Lung (tissue), 12 donors: Measurements from ENCODE around the gene SAMD5. TPM values are rescaled to one million over a fixed set of nuclear protein-coding genes. Genes with fewer than 3 reads are reported as not detected.

Source experiments
- ATAC-seq: fragments of 200-7000 bp; cut with Tn5 transposase; one replicate; pipeline ENCODE4 v1.9.1; 2020; ENCODE audit warnings: moderate number of reproducible peaks; ENCODE audit not compliant: insufficient read depth, low FRiP score
- DNase-seq, 3 donors: peaks; one replicate each; pipeline ENCODE4 v3.0.0-alpha.2; 2013 to 2017
- H3K27ac ChIP-seq, 2 donors: one replicate each; pipeline ENCODE4 v1.5.1; 2013; ENCODE audit warnings: mild to moderate bottlenecking in 2 of 2, moderate library complexity in 2 of 2, control low read depth in 1 of 2, inconsistent platforms in 1 of 2, low read depth in 1 of 2, low read length in 1 of 2
- H3K27me3 ChIP-seq, 3 donors: one replicate each; pipeline ENCODE4 v1.5.1; 2013; ENCODE audit warnings: low read length in 2 of 3; ENCODE audit not compliant: control insufficient read depth in 3 of 3, insufficient read depth in 3 of 3
- H3K36me3 ChIP-seq, 4 donors: one replicate each; pipeline ENCODE4 v1.5.1; 2013; ENCODE audit warnings: low read length in 4 of 4, mild to moderate bottlenecking in 1 of 4, moderate library complexity in 1 of 4; ENCODE audit not compliant: control insufficient read depth in 4 of 4, insufficient read depth in 4 of 4
- H3K4me1 ChIP-seq, 5 donors: one replicate each; pipeline ENCODE4 v1.5.1; 2013; ENCODE audit warnings: low read length in 5 of 5, mild to moderate bottlenecking in 2 of 5, moderate library complexity in 1 of 5; ENCODE audit not compliant: control insufficient read depth in 5 of 5, insufficient read depth in 5 of 5
- H3K4me3 ChIP-seq: one replicate; pipeline ENCODE4 v1.5.1; 2013; ENCODE audit warnings: mild to moderate bottlenecking, control low read depth, moderate library complexity
- H3K9ac ChIP-seq, 2 donors: one replicate each; pipeline ENCODE4 v1.5.1; 2013; ENCODE audit warnings: low read length in 2 of 2, control low read depth in 1 of 2; ENCODE audit not compliant: insufficient read depth in 1 of 2
- H3K9me3 ChIP-seq, 4 donors: one replicate each; pipeline ENCODE4 v1.5.1; 2013; ENCODE audit warnings: low read length in 3 of 4, mild to moderate bottlenecking in 1 of 4, moderate library complexity in 1 of 4; ENCODE audit not compliant: control insufficient read depth in 4 of 4, insufficient read depth in 3 of 4
- WGBS, 2 donors: extraction: QIAGEN DNeasy Blood & Tissue Kit; methylation state at CpG; one replicate each; pipeline ENCODE4 v1.1.7; 2013; 5-methylcytosine and 5-hydroxymethylcytosine counted together
- polyA plus RNA-seq, 2 donors: library from polyadenylated mRNA; stranded (reverse); fragments of 200-250 nt; gene quantifications; one replicate each; pipeline ENCODE4 v1.2.1, GENCODE V29; 2013
- total RNA-seq, 2 donors: library from RNA; depleted of rRNA in 1 of 2; stranded (reverse); fragments of >200 nt in 1 of 2; gene quantifications; one replicate each; pipeline ENCODE4 v1.2.1, GENCODE V29; 2014 to 2021
- TF ChIP-seq, protein P1 (sequence below): IDR thresholded peaks from 2 replicates; pipeline ENCODE4 v1.5.1; 2012; ENCODE audit warnings: mild to moderate bottlenecking; ENCODE audit errors: control extremely low read depth, extremely low read depth
- donor health status: control.
- donor health status: control.
- donor health status: Bipolar disorder and iron deficiency.
- donor health status: healthy.
- donor health status: DM: yes; HTN: yes; CAD: no.

Gene SAMD5
- total and polyA plus RNA-seq, 4 donors = 2.0 to 35.5 (median 6.0) TPM

DNA sequence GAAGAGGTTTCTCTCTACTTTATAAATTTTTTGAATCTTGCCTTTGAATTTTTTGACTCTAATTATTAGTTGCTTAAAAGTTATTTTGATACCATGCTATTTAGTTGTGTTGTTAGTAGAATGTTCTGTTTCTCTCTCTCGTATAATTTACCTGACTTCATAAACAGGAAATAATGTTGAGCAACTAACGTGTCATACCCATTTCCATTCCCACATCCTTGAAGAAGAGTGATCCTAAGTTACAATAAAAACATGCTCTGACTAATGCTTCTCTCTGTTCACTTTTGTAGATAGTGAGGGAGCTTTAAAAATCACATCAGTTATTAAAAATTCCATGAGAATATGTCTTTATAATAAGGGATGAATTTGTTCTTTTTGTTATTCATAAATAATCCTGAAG is 69.7 kb downstream of the SAMD5 start:
- no peaks in the 10 kb centered on the region for H3K27me3 ChIP-seq
- DNase-seq = no peak
- no peaks in the 10 kb centered on the region for H3K9me3 ChIP-seq
- no peaks in the 10 kb centered on the region for H3K36me3 ChIP-seq
- H3K4me1 ChIP-seq = peaks cover 0 to 36% (median 2%) of the 10 kb centered on the region in 5 donors
- ATAC-seq = no peak
- H3K27ac ChIP-seq = no peak overlapping the region
- TF ChIP-seq, protein P1, sequence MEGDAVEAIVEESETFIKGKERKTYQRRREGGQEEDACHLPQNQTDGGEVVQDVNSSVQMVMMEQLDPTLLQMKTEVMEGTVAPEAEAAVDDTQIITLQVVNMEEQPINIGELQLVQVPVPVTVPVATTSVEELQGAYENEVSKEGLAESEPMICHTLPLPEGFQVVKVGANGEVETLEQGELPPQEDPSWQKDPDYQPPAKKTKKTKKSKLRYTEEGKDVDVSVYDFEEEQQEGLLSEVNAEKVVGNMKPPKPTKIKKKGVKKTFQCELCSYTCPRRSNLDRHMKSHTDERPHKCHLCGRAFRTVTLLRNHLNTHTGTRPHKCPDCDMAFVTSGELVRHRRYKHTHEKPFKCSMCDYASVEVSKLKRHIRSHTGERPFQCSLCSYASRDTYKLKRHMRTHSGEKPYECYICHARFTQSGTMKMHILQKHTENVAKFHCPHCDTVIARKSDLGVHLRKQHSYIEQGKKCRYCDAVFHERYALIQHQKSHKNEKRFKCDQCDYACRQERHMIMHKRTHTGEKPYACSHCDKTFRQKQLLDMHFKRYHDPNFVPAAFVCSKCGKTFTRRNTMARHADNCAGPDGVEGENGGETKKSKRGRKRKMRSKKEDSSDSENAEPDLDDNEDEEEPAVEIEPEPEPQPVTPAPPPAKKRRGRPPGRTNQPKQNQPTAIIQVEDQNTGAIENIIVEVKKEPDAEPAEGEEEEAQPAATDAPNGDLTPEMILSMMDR = no peak
- H3K4me3 ChIP-seq = no peak overlapping the region
- no peak overlapping the region for H3K9ac ChIP-seq
- WGBS, 2 donors = 51 to 66% methylated on average over 2 of the region's 2 CpGs

DNA sequence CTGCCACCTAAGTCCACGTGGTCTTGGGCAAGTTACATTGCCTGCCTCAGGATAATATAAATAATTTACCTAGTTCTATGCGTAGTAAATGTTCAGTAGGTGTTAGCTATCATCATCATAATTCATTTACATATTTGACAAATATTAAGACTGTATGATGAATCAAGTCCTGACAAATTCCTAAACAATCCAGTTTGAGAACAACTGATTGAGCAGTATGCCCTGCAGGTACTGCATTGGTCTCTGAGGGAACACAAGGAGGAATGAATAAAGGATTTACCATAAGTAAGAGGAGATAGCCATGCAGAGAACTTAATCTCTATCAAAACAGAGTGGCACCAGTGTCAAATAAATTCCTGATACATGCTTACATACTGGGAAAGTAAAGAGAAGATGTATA is 70.4 kb downstream of the SAMD5 start:
- Histone ChIP-seq H3K36me3 (no peaks in the 10 kb centered on the region), H3K27me3 (no peaks in the 10 kb centered on the region), H3K9ac (no peak overlapping the region), H3K4me3 (no peak overlapping the region), H3K9me3 (no peaks in the 10 kb centered on the region), H3K4me1 (peaks cover 0 to 37% (median 2%) of the 10 kb centered on the region in 5 donors), H3K27ac (no peak overlapping the region)
- DNase-seq (no peak), ATAC-seq (no peak)
- 86 to 91% methylated on average over 2 of the region's 2 CpGs for WGBS, 2 donors
- TF ChIP-seq, protein P1 = no peak

DNA sequence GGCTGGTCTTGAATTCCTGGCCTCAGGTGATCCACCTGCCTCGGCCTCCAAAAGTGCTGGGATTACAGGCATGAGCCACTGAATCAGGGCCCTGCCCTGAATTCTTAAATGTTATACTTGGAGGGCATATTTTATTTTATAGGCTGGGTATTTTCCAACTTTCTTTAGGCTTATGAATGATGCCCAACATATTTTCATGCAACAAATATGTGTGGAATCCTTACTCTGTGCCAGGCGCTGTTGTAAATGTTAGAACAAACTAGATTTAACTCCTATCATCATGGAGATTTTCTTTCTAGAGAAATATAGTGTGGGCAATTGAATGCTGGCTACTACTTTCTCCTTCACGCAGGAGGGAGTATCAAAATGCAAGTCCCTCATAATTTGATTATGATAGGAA is 71.2 kb downstream of the SAMD5 start:
- DNase-seq = no peak
- Histone ChIP-seq H3K27me3 (no peaks in the 10 kb centered on the region), H3K27ac (no peak overlapping the region), H3K9ac (no peak overlapping the region), H3K4me1 (peaks cover 0 to 37% (median 2%) of the 10 kb centered on the region in 5 donors), H3K9me3 (no peaks in the 10 kb centered on the region), H3K36me3 (no peaks in the 10 kb centered on the region), H3K4me3 (no peak overlapping the region)
- no peak for ATAC-seq
- WGBS, 2 donors = 75 to 96% methylated on average over 3 of the region's 3 CpGs
- TF ChIP-seq, protein P1 = no peak

DNA sequence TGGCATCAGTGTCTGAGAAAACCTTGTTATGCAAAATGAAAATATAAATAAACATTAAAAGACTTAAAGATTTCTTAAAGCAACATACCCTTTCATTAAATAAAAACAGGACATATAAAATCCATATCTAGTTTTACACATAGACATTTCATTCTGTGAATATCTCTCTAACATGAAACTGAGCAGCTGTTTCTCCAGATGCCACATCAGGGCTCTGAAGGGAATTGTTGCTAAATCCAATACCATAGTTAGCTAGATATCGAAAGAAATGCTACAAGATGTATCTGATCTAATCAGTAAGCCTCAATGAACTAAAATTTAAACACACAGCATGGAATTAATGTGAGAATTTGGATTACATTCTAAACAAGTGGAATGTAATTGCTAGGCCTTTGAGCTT is 74.5 kb downstream of the SAMD5 start:
- ATAC-seq (no peak), DNase-seq (no peak)
- Histone ChIP-seq H3K4me3 (no peak overlapping the region), H3K36me3 (no peaks in the 10 kb centered on the region), H3K4me1 (peaks cover 0 to 36% (median 5%) of the 10 kb centered on the region in 5 donors), H3K27ac (no peak overlapping the region), H3K27me3 (no peaks in the 10 kb centered on the region), H3K9me3 (no peaks in the 10 kb centered on the region), H3K9ac (no peak overlapping the region)
- TF ChIP-seq, protein P1 = no peak
- WGBS, 2 donors = 81 to 94% methylated on average over 1 of the region's 1 CpG
